OCI-M2 (cell line): ENCODE measurements around the gene USH1C.

Source experiments
- DNase-seq: peaks from one replicate; lab custom pipeline; 2025; ENCODE audit not compliant: unreplicated experiment; lab: John Stamatoyannopoulos, UW

Gene USH1C

GRCh38 chr11:17544181-17544622, at the start of gene USH1C:
Gene USH1C (minus strand): TSS chr11:17544416. CDS start chr11:17544307, 109 bp downstream.
- DNase-seq: no peak

DNA sequence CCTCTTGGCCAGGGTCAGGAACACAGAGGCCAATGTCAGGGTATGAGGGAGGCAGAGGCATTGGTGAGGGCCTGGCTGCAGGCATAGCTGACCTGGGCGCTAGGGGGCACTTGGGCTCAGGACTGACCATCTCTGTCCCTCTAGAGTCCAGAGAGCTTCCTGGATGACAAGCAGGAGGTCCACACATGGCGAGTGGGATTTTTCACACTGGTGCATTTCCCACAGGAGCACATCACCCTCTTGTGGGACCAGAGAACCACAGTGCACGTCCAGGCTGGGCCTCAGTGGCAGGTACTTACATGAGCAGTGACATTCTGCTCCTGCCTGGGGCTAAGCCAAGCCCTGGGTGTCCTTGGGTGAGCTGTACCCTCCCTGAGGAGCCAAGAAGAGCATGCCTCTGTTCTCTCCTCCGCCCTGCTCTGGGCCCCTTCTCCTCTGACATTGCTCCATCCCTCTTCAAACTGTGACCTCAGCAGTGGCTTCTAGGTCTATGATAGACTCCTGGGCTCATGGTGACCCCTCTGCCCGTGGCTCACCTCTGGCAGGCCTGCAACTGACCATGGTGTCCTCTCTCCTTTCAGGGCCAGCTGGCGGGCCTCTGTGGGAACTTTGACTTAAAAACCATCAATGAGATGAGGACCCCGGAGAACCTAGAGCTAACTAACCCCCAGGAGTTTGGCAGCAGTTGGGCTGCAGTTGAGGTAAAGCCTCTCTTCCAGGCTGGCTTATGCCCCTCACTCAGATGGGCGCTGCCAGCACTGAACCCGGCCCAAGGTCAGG, 49.4 kb upstream of the USH1C start:
- DNase-seq: no peak

DNA sequence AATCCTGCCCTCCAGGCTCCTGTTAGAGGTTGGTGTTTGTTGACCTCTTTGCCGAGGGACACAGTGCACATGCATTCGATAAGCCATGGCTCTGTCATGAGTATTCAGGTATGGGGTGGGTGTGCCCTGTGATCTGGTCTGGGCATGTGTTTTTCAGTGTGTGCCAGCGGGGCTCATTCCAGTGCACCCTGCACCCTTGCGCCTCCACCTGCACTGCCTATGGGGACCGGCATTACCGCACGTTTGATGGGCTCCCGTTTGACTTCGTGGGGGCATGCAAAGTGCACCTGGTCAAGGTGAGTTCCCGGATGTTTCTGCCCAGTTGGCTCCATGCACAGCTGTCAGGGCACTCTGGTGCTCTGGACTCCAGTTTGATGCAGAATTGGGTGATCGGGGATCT, 47.1 kb upstream of the USH1C start:
- DNase-seq: no peak

DNA sequence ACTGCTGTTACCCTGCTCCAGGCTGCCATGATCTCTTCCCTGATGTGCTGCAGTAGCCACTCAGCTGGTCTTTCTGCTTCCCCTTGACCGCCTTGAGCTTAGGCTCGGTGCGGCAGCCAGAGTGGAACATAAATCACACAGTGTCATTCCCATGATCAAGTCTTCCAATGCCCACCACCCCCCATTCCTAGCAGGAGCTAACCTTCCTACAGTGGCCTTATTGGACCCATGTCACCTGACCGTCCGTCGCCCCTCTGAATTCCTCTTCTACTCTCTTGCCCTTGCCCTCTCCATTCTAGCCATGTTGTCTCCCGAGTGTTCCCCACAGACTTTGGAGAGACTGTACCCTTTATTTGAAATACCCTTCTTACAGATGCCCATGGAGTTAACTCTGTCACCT, 46.2 kb upstream of the USH1C start:
- no peak for DNase-seq

- DNase-seq: no peak
Observed at GRCh38 chr11:17588721-17589120, 44.5 kb upstream of the USH1C start.

DNA sequence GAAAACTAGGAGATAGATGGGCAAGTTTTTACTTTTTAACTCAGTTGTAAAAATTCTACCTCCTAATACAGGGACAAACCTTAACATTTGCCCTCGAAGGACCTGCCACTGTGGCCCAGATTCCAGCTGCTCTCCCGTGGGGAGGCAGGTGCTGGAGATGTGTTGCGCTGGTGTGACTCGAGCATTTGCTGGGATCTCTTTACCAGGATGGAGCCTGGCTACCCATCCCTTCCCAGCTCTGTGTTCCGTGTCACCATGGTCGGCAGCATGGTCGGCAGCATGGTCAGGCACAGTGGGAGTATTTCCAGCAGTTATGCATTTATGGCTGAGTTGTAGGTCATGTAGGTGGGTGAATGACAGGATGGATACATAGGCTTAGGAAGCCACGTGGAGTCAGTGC, 44.0 kb upstream of the USH1C start:
- no peak for DNase-seq

GRCh38 chr11:17585911-17586695, 41.9 kb upstream of the USH1C start:
- no peak for DNase-seq

GRCh38 chr11:17581732-17582053, 37.5 kb upstream of the USH1C start:
- no peak for DNase-seq

DNA sequence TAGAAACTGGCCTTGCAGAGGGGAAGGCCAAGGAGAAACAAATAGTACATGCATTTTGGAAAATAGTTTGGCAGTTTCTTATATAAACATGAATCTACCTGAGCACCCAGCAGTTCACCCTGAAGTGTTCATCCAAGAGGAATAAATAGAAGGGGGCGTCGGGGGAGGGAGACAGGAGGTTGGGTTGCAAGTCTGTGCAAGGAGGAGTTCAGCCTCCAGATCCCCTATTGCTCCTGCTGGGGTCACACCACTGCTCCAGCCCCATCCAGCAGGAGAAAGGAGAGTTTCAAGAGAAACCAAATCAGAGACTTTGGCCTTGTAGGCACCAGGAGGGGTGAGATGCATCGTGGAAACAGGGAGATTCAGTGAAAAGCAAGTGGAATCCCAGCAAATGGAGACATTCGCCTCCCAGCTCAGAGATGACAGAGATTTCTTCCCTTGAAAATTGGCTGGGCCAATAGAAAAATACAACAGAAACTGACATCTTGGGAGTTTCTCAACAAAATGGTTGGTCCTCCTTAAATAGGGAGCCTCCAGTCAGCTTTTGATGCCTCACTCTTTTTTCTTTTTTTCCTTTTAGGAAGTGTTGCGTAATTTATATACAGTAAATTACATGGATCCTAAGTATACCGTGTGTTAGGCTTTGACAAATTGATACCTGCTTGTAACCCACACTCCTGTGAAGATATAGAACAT, 37.0 kb upstream of the USH1C start:
- DNase-seq: no peak

- no peak for DNase-seq
Observed at GRCh38 chr11:17580271-17580670, 36.1 kb upstream of the USH1C start.

DNA sequence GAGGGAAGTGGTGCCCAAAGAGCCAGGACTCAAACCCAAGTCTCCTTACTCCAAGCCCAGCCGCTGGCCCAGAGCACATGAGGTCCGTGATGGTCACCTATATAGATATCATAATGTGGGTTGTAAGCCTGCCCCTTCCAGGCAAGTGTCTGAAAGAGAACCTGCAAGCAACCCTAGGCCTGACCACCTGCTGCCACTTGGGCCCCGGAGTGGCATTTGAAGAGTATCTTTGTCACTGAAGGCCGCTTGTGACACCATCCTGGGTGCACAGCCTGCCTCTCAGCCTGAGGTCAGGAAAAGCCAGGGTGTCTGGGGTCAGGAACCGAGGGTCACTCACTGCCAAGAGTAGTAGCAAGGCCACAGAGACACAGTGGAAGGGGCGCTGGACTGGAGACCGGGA, 35.2 kb upstream of the USH1C start:
- DNase-seq: no peak

DNA sequence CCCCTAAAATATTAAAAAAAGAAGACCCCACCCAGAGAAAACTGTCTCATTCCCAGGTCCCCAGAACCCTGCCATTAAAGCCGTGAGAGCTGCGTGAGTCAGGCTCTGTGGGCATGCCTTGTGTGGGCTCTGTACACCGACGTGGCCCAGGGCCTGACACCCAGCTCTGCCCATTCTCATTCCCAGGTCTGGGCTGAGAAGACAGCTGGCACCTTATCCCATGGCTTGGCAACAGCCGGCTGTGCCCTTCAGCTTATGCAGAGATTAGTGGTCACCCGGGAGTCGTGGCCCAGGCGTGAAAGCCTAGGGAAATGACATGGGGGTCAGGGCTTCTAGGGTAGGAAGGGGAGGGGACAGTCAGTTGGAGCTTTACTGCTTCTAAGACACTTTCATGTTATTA, 34.7 kb upstream of the USH1C start:
- DNase-seq: no peak

GRCh38 chr11:17578296-17578695, 34.1 kb upstream of the USH1C start:
- no peak for DNase-seq

- no peak for DNase-seq
Observed at GRCh38 chr11:17575431-17576425, 31.5 kb upstream of the USH1C start.

- DNase-seq: no peak
Observed at GRCh38 chr11:17574141-17575091, 30.2 kb upstream of the USH1C start.

- no peak for DNase-seq
Observed at GRCh38 chr11:17573526-17573925, 29.3 kb upstream of the USH1C start.

- DNase-seq: no peak
Observed at GRCh38 chr11:17572791-17573460, 28.7 kb upstream of the USH1C start.

DNA sequence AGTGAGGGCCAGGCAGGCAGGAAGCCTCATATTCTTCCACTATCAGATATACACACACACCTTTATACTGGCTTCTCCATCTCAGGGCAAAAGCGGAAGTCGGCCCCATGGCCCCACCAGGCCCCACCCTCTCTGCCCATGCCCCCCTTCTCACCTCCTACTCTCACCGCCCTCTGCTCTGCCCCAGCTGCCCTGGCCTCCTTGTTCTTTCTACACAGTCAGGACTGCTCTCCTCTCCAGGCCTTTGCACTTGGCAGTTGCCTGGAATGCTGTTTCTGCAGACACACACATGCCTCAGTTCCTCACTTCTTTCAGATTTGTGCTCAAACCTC, 28.1 kb upstream of the USH1C start:
- no peak for DNase-seq
